Kidney epithelial cell (primary cell): ENCODE data around the gene CYP17A1. TPM values are rescaled to one million over a fixed set of nuclear protein-coding genes. Genes with fewer than 3 reads are reported as not detected.

Source experiments
- DNase-seq: peaks from one replicate; pipeline ENCODE4 v3.0.0-alpha.2; 2010; ENCODE audit warnings: low read depth
- H3K27me3 ChIP-seq: 2 replicates; pipeline ENCODE4 v1.6.0; 2011; ENCODE audit warnings: low read length; ENCODE audit not compliant: control insufficient read depth, insufficient read depth
- H3K36me3 ChIP-seq: 2 replicates; pipeline ENCODE4 v1.5.1; 2011; ENCODE audit warnings: low read length; ENCODE audit not compliant: control insufficient read depth, insufficient read depth
- H3K4me3 ChIP-seq: 2 replicates; pipeline ENCODE4 v1.5.1; 2011; ENCODE audit warnings: low read depth, mild to moderate bottlenecking, control low read depth, low read length
- total RNA-seq: library from RNA; depleted of rRNA; stranded (reverse); fragments of >200 nt; gene quantifications from 2 replicates; pipeline ENCODE4 v1.2.3, GENCODE V29; 2015
- TF ChIP-seq, protein P1 (sequence below): IDR thresholded peaks from 2 replicates; pipeline ENCODE4 v1.5.1; 2011; ENCODE audit warnings: mild to moderate bottlenecking, moderate library complexity, low read length, control low read depth, inconsistent platforms; ENCODE audit not compliant: insufficient read depth, poor library complexity, severe bottlenecking

CYP17A1 gene
- total RNA-seq, 1 donor from 2014 or later: not detected

- Histone ChIP-seq H3K27me3 (no peaks in the 10 kb centered on the region), H3K4me3 (no peak overlapping the region), H3K36me3 (peaks cover 2% of the 10 kb centered on the region)
- no peak for DNase-seq
- TF ChIP-seq, protein P1, sequence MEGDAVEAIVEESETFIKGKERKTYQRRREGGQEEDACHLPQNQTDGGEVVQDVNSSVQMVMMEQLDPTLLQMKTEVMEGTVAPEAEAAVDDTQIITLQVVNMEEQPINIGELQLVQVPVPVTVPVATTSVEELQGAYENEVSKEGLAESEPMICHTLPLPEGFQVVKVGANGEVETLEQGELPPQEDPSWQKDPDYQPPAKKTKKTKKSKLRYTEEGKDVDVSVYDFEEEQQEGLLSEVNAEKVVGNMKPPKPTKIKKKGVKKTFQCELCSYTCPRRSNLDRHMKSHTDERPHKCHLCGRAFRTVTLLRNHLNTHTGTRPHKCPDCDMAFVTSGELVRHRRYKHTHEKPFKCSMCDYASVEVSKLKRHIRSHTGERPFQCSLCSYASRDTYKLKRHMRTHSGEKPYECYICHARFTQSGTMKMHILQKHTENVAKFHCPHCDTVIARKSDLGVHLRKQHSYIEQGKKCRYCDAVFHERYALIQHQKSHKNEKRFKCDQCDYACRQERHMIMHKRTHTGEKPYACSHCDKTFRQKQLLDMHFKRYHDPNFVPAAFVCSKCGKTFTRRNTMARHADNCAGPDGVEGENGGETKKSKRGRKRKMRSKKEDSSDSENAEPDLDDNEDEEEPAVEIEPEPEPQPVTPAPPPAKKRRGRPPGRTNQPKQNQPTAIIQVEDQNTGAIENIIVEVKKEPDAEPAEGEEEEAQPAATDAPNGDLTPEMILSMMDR: no peak
Observed at GRCh38 chr10:102799691-102800471, 37.3 kb downstream of the CYP17A1 start.

- Histone ChIP-seq H3K27me3 (no peaks in the 10 kb centered on the region), H3K36me3 (peaks cover 2% of the 10 kb centered on the region), H3K4me3 (no peak overlapping the region)
- DNase-seq: no peak
- TF ChIP-seq, protein P1: no peak
Observed at GRCh38 chr10:102796407-102797176, 40.6 kb downstream of the CYP17A1 start.

- Histone ChIP-seq H3K36me3 (peaks cover 2% of the 10 kb centered on the region), H3K27me3 (no peaks in the 10 kb centered on the region), H3K4me3 (no peak overlapping the region)
- TF ChIP-seq, protein P1: no peak
- DNase-seq: no peak
Observed at GRCh38 chr10:102795453-102796406, 41.5 kb downstream of the CYP17A1 start.

GRCh38 chr10:102791754-102792395 lies 45.3 kb downstream of the CYP17A1 start:
- Histone ChIP-seq H3K4me3 (no peak overlapping the region), H3K27me3 (no peaks in the 10 kb centered on the region), H3K36me3 (no peaks in the 10 kb centered on the region)
- DNase-seq: no peak
- TF ChIP-seq, protein P1: no peak

DNA sequence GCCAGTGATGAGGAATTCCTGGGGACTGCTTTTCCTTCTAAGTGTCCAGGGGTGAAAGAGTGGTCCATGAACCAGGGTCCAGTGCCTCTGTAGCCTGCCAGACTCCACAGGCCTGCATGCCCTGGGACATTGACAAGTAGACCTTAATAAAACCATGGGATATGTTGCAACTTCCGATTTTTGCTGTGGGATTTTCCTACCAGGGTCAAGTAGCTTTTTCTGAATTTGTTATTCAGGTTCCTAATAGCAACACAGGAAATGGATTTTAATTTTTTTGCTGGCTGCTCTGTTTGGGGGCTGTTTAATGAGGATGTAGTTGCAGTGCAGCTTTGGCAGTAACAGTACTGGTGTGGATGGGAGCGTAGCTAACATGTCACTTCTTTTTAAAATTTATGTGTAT lies 51.4 kb downstream of the CYP17A1 start:
- no peak for DNase-seq
- H3K27me3 ChIP-seq: no peaks in the 10 kb centered on the region
- H3K4me3 ChIP-seq: no peak overlapping the region
- TF ChIP-seq, protein P1: no peak
- H3K36me3 ChIP-seq: no peaks in the 10 kb centered on the region
